GM18498 (cell line): ENCODE measurements around the gene UCMA.

ENCODE experiments used
- ATAC-seq: cut with Tn5 transposase; IDR thresholded peaks from one replicate; pipeline ENCODE4 v1.9.1; 2021; ENCODE audit warnings: mild to moderate bottlenecking, moderate library complexity; ENCODE audit not compliant: unreplicated experiment

Gene UCMA

GRCh38 chr10:13189961-13190360 lies 44.2 kb downstream of the UCMA start:
- ATAC-seq: no peak

- no peak for ATAC-seq
Measured at GRCh38 chr10:13188593-13188992, 45.6 kb downstream of the UCMA start.

- no peak for ATAC-seq
Measured at GRCh38 chr10:13187135-13187534, 47.0 kb downstream of the UCMA start.

- no peak for ATAC-seq
Measured at GRCh38 chr10:13184730-13185514, 49.3 kb downstream of the UCMA start.

- no peak for ATAC-seq
Measured at GRCh38 chr10:13184276-13184675, 49.9 kb downstream of the UCMA start.

- ATAC-seq: peak; percentile 56
Measured at GRCh38 chr10:13183625-13184024, 50.5 kb downstream of the UCMA start.

- ATAC-seq: no peak
Measured at GRCh38 chr10:13182424-13182823, 51.8 kb downstream of the UCMA start.

- no peak for ATAC-seq
Measured at GRCh38 chr10:13180788-13181187, 53.4 kb downstream of the UCMA start.

- no peak for ATAC-seq
Measured at GRCh38 chr10:13173616-13174015, 60.6 kb downstream of the UCMA start.
